Keratinocyte (primary cell): ENCODE results near the gene DIP2C. TPM values are rescaled to one million over a fixed set of nuclear protein-coding genes. Genes with fewer than 3 reads are reported as not detected.

ENCODE experiments used
- DNase-seq: peaks from one replicate; pipeline ENCODE4 v3.0.0-alpha.2; 2011; ENCODE audit warnings: low read depth, missing footprints, low spot score
- FAIRE-seq: peaks from 2 replicates; lab custom pipeline; 2011; peaks lifted over from hg19 to GRCh38; lab: Jason Lieb, UNC
- H2AFZ ChIP-seq: 2 replicates; pipeline ENCODE4 v1.6.0; 2012; ENCODE audit warnings: low read length, control low read depth, inconsistent platforms; ENCODE audit not compliant: control insufficient read depth
- H3K27ac ChIP-seq: 2 replicates; pipeline ENCODE4 v1.5.1; 2011; ENCODE audit warnings: low read length; ENCODE audit not compliant: control insufficient read depth, insufficient read depth
- H3K27me3 ChIP-seq: 3 replicates; pipeline ENCODE4 v1.6.0; 2011; ENCODE audit warnings: low read length; ENCODE audit not compliant: control insufficient read depth, insufficient read depth; ENCODE audit errors: extremely low read depth
- H3K36me3 ChIP-seq, 2 experiments: 2 replicates in 1 of 2; 3 replicates in 1 of 2; pipeline ENCODE4 v1.5.1; 2011; ENCODE audit warnings: low read length in 2 of 2, mild to moderate bottlenecking in 1 of 2; ENCODE audit not compliant: control insufficient read depth in 2 of 2, insufficient read depth in 2 of 2; ENCODE audit errors: extremely low read depth in 1 of 2
- H3K4me1 ChIP-seq: 3 replicates; pipeline ENCODE4 v1.5.1; 2011; ENCODE audit warnings: low read length; ENCODE audit not compliant: control insufficient read depth, insufficient read depth; ENCODE audit errors: extremely low read depth
- H3K4me2 ChIP-seq: 3 replicates; pipeline ENCODE4 v1.6.0; 2011; ENCODE audit warnings: low read depth, low read length; ENCODE audit not compliant: control insufficient read depth, insufficient read depth; ENCODE audit errors: extremely low read depth
- H3K4me3 ChIP-seq, 3 experiments: fragments of 200-600 bp in 1 of 3; sonication (generic) in 1 of 3; 2 replicates in 2 of 3; 3 replicates in 1 of 3; pipeline ENCODE4 v1.5.1; 2011 to 2016; ENCODE audit warnings: low read length in 3 of 3, mild to moderate bottlenecking in 3 of 3, control low read depth in 2 of 3, inconsistent platforms in 1 of 3, low read depth in 1 of 3, mixed read lengths in 1 of 3, mixed run types in 1 of 3, moderate library complexity in 1 of 3; ENCODE audit not compliant: control insufficient read depth in 2 of 3, insufficient read depth in 2 of 3; ENCODE audit errors: extremely low read depth in 1 of 3
- H3K79me2 ChIP-seq: 2 replicates; pipeline ENCODE4 v1.6.0; 2012; ENCODE audit warnings: low read length; ENCODE audit not compliant: control insufficient read depth, insufficient read depth
- H3K9ac ChIP-seq: 3 replicates; pipeline ENCODE4 v1.6.0; 2011; ENCODE audit warnings: low read length; ENCODE audit not compliant: control insufficient read depth, insufficient read depth; ENCODE audit errors: extremely low read depth
- H3K9me1 ChIP-seq: 3 replicates; pipeline ENCODE4 v1.6.0; 2011; ENCODE audit warnings: low read length; ENCODE audit not compliant: control insufficient read depth, insufficient read depth; ENCODE audit errors: extremely low read depth
- H3K9me3 ChIP-seq: 2 replicates; pipeline ENCODE4 v1.5.1; 2012; ENCODE audit warnings: low read depth, low read length; ENCODE audit not compliant: control insufficient read depth
- H4K20me1 ChIP-seq: 3 replicates; pipeline ENCODE4 v1.6.0; 2011; ENCODE audit warnings: low read length; ENCODE audit not compliant: control insufficient read depth, insufficient read depth; ENCODE audit errors: extremely low read depth
- EZH2 ChIP-seq: IDR thresholded peaks from one replicate; pipeline ENCODE4 v1.6.1; 2012; ENCODE audit warnings: inconsistent platforms, mild to moderate bottlenecking, low read length, moderate library complexity
- dilution Hi-C: fragments of 300-500 bp; cut with MboI; formaldehyde crosslinking; loops from one replicate; pipeline ENCODE4 v1.7.0; 2020; ENCODE audit warnings: low sequenced_read_pairs; ENCODE audit not compliant: extremely low pct_ligation_motif_present
- polyA plus RNA-seq, 5 experiments: library from polyadenylated mRNA; depleted of rRNA in 3 of 5; stranded (reverse) in 3 of 5; stranded (forward) in 1 of 5; unstranded in 1 of 5; fragments of >200 nt; gene quantifications; 1 replicate in 1 of 5; 2 replicates in 3 of 5; 3 replicates in 1 of 5; pipeline versions ENCODE4 v1.2.1 to v1.2.3, GENCODE V29; 2011 to 2012; ENCODE audit warnings: missing spikeins in 2 of 5, low read depth in 1 of 5, low replicate concordance in 1 of 5
- TF ChIP-seq, protein P1 (sequence below), 3 experiments: IDR thresholded peaks in 1 of 3; conservative IDR thresholded peaks in 1 of 3; optimal IDR thresholded peaks in 1 of 3; 2 replicates in 2 of 3; 3 replicates in 1 of 3; pipeline versions ENCODE3 to v1.5.1; 2011; ENCODE audit warnings: low read length in 3 of 3, mild to moderate bottlenecking in 3 of 3, moderate library complexity in 2 of 3, control low read depth in 1 of 3, inconsistent platforms in 1 of 3; ENCODE audit not compliant: insufficient read depth in 2 of 3; ENCODE audit errors: extremely low read depth in 1 of 3

DIP2C gene
- polyA plus RNA-seq, 1 donor (not counting 4 experiments of a cell fraction or from before 2014, with no cell fraction given), result 1.3 TPM

DNA sequence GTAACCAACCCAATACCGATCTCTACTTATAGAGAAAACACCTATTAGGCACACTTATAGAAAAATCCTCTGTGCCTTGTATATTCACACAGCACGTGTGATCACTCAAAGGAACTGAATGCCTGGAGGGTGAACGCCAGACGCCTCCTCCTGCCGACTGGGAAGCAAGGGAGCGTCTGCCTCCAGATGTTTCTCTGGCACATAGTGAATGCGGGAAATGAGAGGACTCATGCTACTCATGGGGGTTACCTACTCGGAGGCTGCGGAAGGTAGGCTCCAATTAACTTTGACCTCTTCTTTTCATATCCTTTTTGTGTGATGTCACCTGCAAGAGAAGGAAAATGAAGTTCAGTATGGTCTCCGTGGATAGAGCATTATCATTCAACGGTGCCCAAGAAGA lies 203.3 kb downstream of the DIP2C start:
- H3K9me3 ChIP-seq, result no peaks in the 10 kb centered on the region
- FAIRE-seq (peak; percentile 59), DNase-seq (no peak)
- no peak overlapping the region for H3K27ac ChIP-seq
- H4K20me1 ChIP-seq, result no peaks in the 10 kb centered on the region
- no peaks in the 10 kb centered on the region for H3K27me3 ChIP-seq
- H3K36me3 ChIP-seq, result no peaks in the 10 kb centered on the region
- peaks cover 14% of the 10 kb centered on the region for H3K4me1 ChIP-seq
- H3K9ac ChIP-seq, result no peak overlapping the region
- H3K79me2 ChIP-seq, result no peaks in the 10 kb centered on the region
- no peaks in the 10 kb centered on the region for H3K9me1 ChIP-seq
- dilution Hi-C loops, result no loop called here
- no peak overlapping the region for H3K4me3 ChIP-seq
- TF ChIP-seq, protein P1, sequence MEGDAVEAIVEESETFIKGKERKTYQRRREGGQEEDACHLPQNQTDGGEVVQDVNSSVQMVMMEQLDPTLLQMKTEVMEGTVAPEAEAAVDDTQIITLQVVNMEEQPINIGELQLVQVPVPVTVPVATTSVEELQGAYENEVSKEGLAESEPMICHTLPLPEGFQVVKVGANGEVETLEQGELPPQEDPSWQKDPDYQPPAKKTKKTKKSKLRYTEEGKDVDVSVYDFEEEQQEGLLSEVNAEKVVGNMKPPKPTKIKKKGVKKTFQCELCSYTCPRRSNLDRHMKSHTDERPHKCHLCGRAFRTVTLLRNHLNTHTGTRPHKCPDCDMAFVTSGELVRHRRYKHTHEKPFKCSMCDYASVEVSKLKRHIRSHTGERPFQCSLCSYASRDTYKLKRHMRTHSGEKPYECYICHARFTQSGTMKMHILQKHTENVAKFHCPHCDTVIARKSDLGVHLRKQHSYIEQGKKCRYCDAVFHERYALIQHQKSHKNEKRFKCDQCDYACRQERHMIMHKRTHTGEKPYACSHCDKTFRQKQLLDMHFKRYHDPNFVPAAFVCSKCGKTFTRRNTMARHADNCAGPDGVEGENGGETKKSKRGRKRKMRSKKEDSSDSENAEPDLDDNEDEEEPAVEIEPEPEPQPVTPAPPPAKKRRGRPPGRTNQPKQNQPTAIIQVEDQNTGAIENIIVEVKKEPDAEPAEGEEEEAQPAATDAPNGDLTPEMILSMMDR (optimal IDR thresholded peaks at IDR 0.05 in 1 of 3, IDR thresholded peaks at IDR 0.05 in 1 of 3, conservative IDR thresholded peaks at IDR 0.05 in 1 of 3; ENCODE audit: extremely low read depth in 1 of 3, insufficient read depth in 2 of 3, low read length in 3 of 3), result no peak
- no peak for TF ChIP-seq EZH2
- no peak overlapping the region for H3K4me2 ChIP-seq
- H2AFZ ChIP-seq, result no peak overlapping the region

DNA sequence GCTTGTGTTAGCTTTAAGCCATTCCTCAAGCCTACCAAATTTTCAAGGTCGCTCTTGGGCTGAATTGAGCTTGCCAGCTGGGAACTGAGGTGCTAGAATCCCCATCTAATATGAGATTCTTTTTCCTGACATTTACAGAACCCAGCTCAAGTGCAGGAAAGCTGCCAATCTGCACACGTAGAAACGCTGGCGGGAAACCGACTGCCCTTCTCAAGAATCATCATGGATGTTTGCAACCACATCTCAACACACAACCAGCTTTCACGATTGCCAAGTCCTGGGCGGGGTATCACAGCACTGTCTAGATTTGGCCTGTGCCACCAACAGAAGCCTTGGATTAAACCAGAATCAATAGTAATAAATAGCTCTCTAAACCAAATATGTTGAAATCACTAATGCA lies 203.7 kb downstream of the DIP2C start:
- DNase-seq, result no peak

More for the DNA sequence above, 203.7 kb downstream of the DIP2C start:
- H3K9ac ChIP-seq, result no peak overlapping the region
- H3K9me3 ChIP-seq, result no peaks in the 10 kb centered on the region
- no peaks in the 10 kb centered on the region for H3K79me2 ChIP-seq
- no peaks in the 10 kb centered on the region for H3K9me1 ChIP-seq
- H3K4me1 ChIP-seq, result peaks cover 14% of the 10 kb centered on the region
- H3K4me2 ChIP-seq, result peak overlapping the region; percentile 86
- dilution Hi-C loops, result no loop called here
- no peak overlapping the region for H3K4me3 ChIP-seq
- H3K27me3 ChIP-seq, result no peaks in the 10 kb centered on the region
- TF ChIP-seq EZH2, result no peak
- TF ChIP-seq, protein P1 (optimal IDR thresholded peaks at IDR 0.05 in 1 of 3, IDR thresholded peaks at IDR 0.05 in 1 of 3, conservative IDR thresholded peaks at IDR 0.05 in 1 of 3; ENCODE audit: extremely low read depth in 1 of 3, insufficient read depth in 2 of 3, low read length in 3 of 3), result no peak
- no peak overlapping the region for H3K27ac ChIP-seq
- no peaks in the 10 kb centered on the region for H3K36me3 ChIP-seq
- H4K20me1 ChIP-seq, result no peaks in the 10 kb centered on the region
- no peak for FAIRE-seq
- no peak overlapping the region for H2AFZ ChIP-seq
